Measurements from ENCODE around the gene WRAP53.

GRCh38 chr17:7668482-7668881 is 19.8 kb upstream of the WRAP53 start:
- TF ChIP-seq CTCF (conservative IDR thresholded peaks at IDR 0.05) (no peak), ZFX (IDR thresholded peaks at IDR 0.05) (no peak)

All from C4-2B (cell line).